ENCODE measurements around the gene COA1. TPM values are rescaled to one million over a fixed set of nuclear protein-coding genes. Genes with fewer than 3 reads are reported as not detected.

COA1 gene
- total RNA-seq, 1 experiment from 2014 or later = 65.5 TPM

GRCh38 chr7:43592326-43592725 lies 137.0 kb downstream of the COA1 start:
- Histone ChIP-seq H3K36me3 (ENCODE audit: control insufficient read depth, insufficient read depth, low read length) (no peaks in the 10 kb centered on the region; the same call in 1 of the 2 replicates), H3K9me3 (ENCODE audit: control insufficient read depth, insufficient read depth, low read depth, low read length) (no peaks in the 10 kb centered on the region), H3K27me3 (ENCODE audit: control insufficient read depth, insufficient read depth, low read length) (no peaks in the 10 kb centered on the region), H3K4me1 (ENCODE audit: control insufficient read depth, insufficient read depth, low read length) (peaks cover 23% of the 10 kb centered on the region), H3K27ac (ENCODE audit: low read length) (no peak overlapping the region), H3K4me3 (ENCODE audit: low read depth in 2 of 2, low read length in 2 of 2) (no peak overlapping the region)
- in situ Hi-C loops (cut with HindIII; ENCODE audit: low pct_unique_long_range_greater_than_20kb, low sequenced_read_pairs) (loop anchor here (25.0 kb wide), 1 partner anchor 120 kb away; no protein-coding TSS in a partner anchor), intact Hi-C loops (cut with micrococcal nuclease; ENCODE audit: unreplicated experiment) (no loop called here)
- TF ChIP-seq SIN3A (IDR thresholded peaks at IDR 0.05; ENCODE audit: borderline replicate concordance, insufficient read depth, low read depth, low read length) (no peak), CTCF (IDR thresholded peaks at IDR 0.05) (no peak), REST (IDR thresholded peaks at IDR 0.05; ENCODE audit: insufficient read depth in 1 of 2, low read depth in 2 of 2, low read length in 1 of 2) (no peak), POLR2AphosphoS5 (IDR thresholded peaks at IDR 0.05; ENCODE audit: low read depth, low read length) (no peak), TCF7L2 (IDR thresholded peaks at IDR 0.05; ENCODE audit: low read depth, low read length) (no peak)
- BruUV-seq (replicated peaks) = no TSS peak
- ATAC-seq (no peak), DNase-seq (ENCODE audit: low read depth, low spot score) (no peak)
- POLR2A ChIA-PET = interaction anchor here (0.6 kb wide), 1 partner anchor 119 kb away, joined by 4 read pairs; no protein-coding TSS in a partner anchor
- CTCF ChIA-PET = interaction anchor here (0.6 to 0.7 kb wide), 2 partner anchors 10 to 1828 kb away, joined by 3 to 7 read pairs; no protein-coding TSS in a partner anchor

DNA sequence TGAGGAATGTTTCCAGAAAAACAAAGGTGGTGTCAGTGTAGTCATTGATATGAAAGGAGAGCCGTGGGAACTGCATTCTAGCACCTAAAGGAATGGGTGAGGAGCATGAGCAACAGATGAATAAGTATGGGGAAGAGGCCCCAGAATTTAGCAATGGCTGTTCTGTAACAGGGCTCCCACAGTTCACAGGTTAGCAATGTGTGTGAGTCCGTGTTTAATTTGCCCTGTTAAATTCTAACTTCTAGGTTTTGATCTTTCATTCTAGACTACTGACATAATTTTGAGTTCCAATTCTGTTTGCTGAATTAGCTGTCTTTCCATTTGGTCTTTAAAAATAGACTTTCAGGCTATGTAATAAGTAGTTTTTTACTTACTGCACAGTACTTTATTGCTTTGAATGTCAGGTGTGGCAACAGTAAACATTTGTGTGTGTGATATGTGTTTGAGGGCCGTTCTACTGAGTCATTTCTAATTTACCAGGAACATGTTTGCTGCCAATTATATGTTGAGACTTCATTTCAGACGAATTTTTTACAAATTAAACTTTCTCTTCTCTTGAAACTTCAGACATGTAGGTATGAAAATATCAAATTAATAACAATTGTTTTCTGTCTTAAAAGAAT lies 137.7 kb downstream of the COA1 start:
- Histone ChIP-seq H3K4me1 (ENCODE audit: control insufficient read depth, insufficient read depth, low read length) (peaks cover 29% of the 10 kb centered on the region), H3K27ac (ENCODE audit: low read length) (no peak overlapping the region), H3K9me3 (ENCODE audit: control insufficient read depth, insufficient read depth, low read depth, low read length) (no peaks in the 10 kb centered on the region), H3K4me3 (ENCODE audit: low read depth in 2 of 2, low read length in 2 of 2) (no peak overlapping the region), H3K27me3 (ENCODE audit: control insufficient read depth, insufficient read depth, low read length) (no peaks in the 10 kb centered on the region), H3K36me3 (ENCODE audit: control insufficient read depth, insufficient read depth, low read length) (no peaks in the 10 kb centered on the region; the same call in 1 of the 2 replicates)
- ChIA-PET POLR2A (interaction anchor here (1.1 kb wide), 1 partner anchor 9 kb away, joined by 4 read pairs; the partner anchor contains the start of gene STK17A), CTCF (no interaction called here)
- intact Hi-C loops (cut with micrococcal nuclease; ENCODE audit: unreplicated experiment) (no loop called here), in situ Hi-C loops (cut with HindIII; ENCODE audit: low pct_unique_long_range_greater_than_20kb, low sequenced_read_pairs) (loop anchor here (25.0 kb wide), 1 partner anchor 121 kb away; no protein-coding TSS in a partner anchor)
- no peak for DNase-seq (ENCODE audit: low read depth, low spot score)
- BruUV-seq (replicated peaks) = no TSS peak
- ATAC-seq = 0 out of 2 replicates have a peak, but pooled peaks have one; percentile 50
- TF ChIP-seq TCF7L2 (IDR thresholded peaks at IDR 0.05; ENCODE audit: low read depth, low read length) (no peak), REST (IDR thresholded peaks at IDR 0.05; ENCODE audit: insufficient read depth in 1 of 2, low read depth in 2 of 2, low read length in 1 of 2) (no peak), SIN3A (IDR thresholded peaks at IDR 0.05; ENCODE audit: borderline replicate concordance, insufficient read depth, low read depth, low read length) (no peak), POLR2AphosphoS5 (IDR thresholded peaks at IDR 0.05; ENCODE audit: low read depth, low read length) (no peak), CTCF (IDR thresholded peaks at IDR 0.05) (no peak)
